ENCODE measurements around the gene KCNMB1.

DNA sequence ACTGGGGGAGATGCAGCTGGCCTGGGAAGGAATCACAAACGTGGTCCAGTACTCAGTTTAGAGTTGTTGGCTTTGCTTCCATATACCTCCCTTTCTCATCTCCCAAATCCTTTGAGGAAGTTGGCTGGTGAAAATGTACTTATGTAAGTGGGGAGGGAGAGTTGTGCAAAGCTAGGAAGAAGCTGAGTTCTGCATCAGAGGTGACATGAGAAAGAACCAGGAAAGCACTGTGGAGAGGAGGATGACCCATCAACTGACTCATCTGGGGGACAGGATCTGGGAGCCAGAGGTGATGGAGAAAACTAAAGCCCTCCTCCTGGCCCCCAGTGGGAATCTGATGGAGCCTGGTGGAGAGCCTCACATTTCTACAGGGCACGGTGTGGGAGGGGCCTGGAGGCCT lies 16.2 kb downstream of the KCNMB1 start:
- TF ChIP-seq, protein P1, sequence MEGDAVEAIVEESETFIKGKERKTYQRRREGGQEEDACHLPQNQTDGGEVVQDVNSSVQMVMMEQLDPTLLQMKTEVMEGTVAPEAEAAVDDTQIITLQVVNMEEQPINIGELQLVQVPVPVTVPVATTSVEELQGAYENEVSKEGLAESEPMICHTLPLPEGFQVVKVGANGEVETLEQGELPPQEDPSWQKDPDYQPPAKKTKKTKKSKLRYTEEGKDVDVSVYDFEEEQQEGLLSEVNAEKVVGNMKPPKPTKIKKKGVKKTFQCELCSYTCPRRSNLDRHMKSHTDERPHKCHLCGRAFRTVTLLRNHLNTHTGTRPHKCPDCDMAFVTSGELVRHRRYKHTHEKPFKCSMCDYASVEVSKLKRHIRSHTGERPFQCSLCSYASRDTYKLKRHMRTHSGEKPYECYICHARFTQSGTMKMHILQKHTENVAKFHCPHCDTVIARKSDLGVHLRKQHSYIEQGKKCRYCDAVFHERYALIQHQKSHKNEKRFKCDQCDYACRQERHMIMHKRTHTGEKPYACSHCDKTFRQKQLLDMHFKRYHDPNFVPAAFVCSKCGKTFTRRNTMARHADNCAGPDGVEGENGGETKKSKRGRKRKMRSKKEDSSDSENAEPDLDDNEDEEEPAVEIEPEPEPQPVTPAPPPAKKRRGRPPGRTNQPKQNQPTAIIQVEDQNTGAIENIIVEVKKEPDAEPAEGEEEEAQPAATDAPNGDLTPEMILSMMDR (IDR thresholded peaks at IDR 0.05; ENCODE audit: insufficient read depth, low read length, poor library complexity, severe bottlenecking), result no peak
- TF ChIP-seq EZH2phosphoT487 (conservative IDR thresholded peaks at IDR 0.05; ENCODE audit: low read length), result no peak

Data from SU-DHL-6 (cell line).